GM19455 (cell line): Measurements from ENCODE around the gene CDH4.

Source experiments
- ATAC-seq: cut with Tn5 transposase; IDR thresholded peaks from one replicate; pipeline ENCODE4 v1.9.1; 2021; ENCODE audit not compliant: unreplicated experiment

Gene CDH4

GRCh38 chr20:61723529-61724257 is 471.6 kb downstream of the CDH4 start:
- ATAC-seq = no peak

- no peak for ATAC-seq
These were observed 472.3 kb downstream of the CDH4 start for GRCh38 chr20:61724376-61724775.

- no peak for ATAC-seq
These were observed 473.1 kb downstream of the CDH4 start for GRCh38 chr20:61725145-61725544.

- no peak for ATAC-seq
These were observed 473.9 kb downstream of the CDH4 start for GRCh38 chr20:61725966-61726365.

GRCh38 chr20:61726979-61727378 is 474.9 kb downstream of the CDH4 start:
- ATAC-seq = no peak

GRCh38 chr20:61727761-61728160 is 475.7 kb downstream of the CDH4 start:
- no peak for ATAC-seq

- ATAC-seq = no peak
These were observed 476.3 kb downstream of the CDH4 start for GRCh38 chr20:61728326-61728725.

- ATAC-seq = no peak
These were observed 477.0 kb downstream of the CDH4 start for GRCh38 chr20:61728786-61729770.

- ATAC-seq = no peak
These were observed 478.7 kb downstream of the CDH4 start for GRCh38 chr20:61730631-61731362.

GRCh38 chr20:61731363-61732181 is 479.5 kb downstream of the CDH4 start:
- ATAC-seq = no peak

GRCh38 chr20:61732511-61733210 is 480.6 kb downstream of the CDH4 start:
- ATAC-seq = no peak

- ATAC-seq = no peak
These were observed 481.2 kb downstream of the CDH4 start for GRCh38 chr20:61733216-61733615.

GRCh38 chr20:61733891-61734732 is 482.1 kb downstream of the CDH4 start:
- no peak for ATAC-seq

GRCh38 chr20:61734733-61735502 is 482.9 kb downstream of the CDH4 start:
- no peak for ATAC-seq

GRCh38 chr20:61735503-61735785 is 483.4 kb downstream of the CDH4 start:
- ATAC-seq = no peak

GRCh38 chr20:61736001-61736635 is 484.1 kb downstream of the CDH4 start:
- no peak for ATAC-seq

- no peak for ATAC-seq
These were observed 484.8 kb downstream of the CDH4 start for GRCh38 chr20:61736751-61737310.

- ATAC-seq = no peak
These were observed 485.3 kb downstream of the CDH4 start for GRCh38 chr20:61737346-61737745.
